H1 (cell line): Measurements from ENCODE around the gene FLT3. TPM values are rescaled to one million over a fixed set of nuclear protein-coding genes. Genes with fewer than 3 reads are reported as not detected.

Source experiments
- CTCF ChIA-PET: fragments of 300-600 bp; sonication (Branson Sonifier 250); formaldehyde crosslinking; loops from one replicate; lab custom pipeline; 2021; ENCODE audit not compliant: partially characterized antibody; lab: Charles Lee
- POLR2A ChIA-PET: fragments of 300-600 bp; sonication (Branson Sonifier 250); formaldehyde crosslinking; loops from one replicate; lab custom pipeline; 2021; ENCODE audit warnings: inconsistent platforms; ENCODE audit not compliant: partially characterized antibody; lab: Charles Lee
- DNase-seq, 2 experiments: peaks; one replicate each; pipeline versions ENCODE4 v3.0.0 to v3.0.0-alpha.2; 2010 to 2022; ENCODE audit warnings: low spot score in 2 of 2, low read depth in 1 of 2, mixed read lengths in 1 of 2
- FAIRE-seq: peaks from 2 replicates; lab custom pipeline; 2011; peaks lifted over from hg19 to GRCh38; lab: Jason Lieb, UNC
- H2AFZ ChIP-seq: 2 replicates; pipeline ENCODE4 v1.8.1; 2012; ENCODE audit warnings: low read length, inconsistent platforms
- H2AK5ac ChIP-seq: 2 replicates; pipeline ENCODE4 v1.6.1; 2013; ENCODE audit warnings: low read depth, low read length
- H2BK120ac ChIP-seq: replicated peaks from 2 replicates; pipeline ENCODE3; 2013; ENCODE audit warnings: low read depth, low read length, inconsistent platforms
- H2BK12ac ChIP-seq: 2 replicates; pipeline ENCODE4 v1.6.1; 2013; ENCODE audit warnings: low read depth, low read length
- H2BK15ac ChIP-seq: 2 replicates; pipeline ENCODE4 v1.6.1; 2013; ENCODE audit warnings: low read length
- H2BK20ac ChIP-seq: 2 replicates; pipeline ENCODE4 v1.6.1; 2013; ENCODE audit warnings: low read length
- H2BK5ac ChIP-seq: 2 replicates; pipeline ENCODE4 v1.6.1; 2013; ENCODE audit warnings: low read depth, low read length
- H3K14ac ChIP-seq: 2 replicates; pipeline ENCODE4 v1.6.1; 2013; ENCODE audit warnings: inconsistent platforms; ENCODE audit not compliant: insufficient read length
- H3K18ac ChIP-seq: 2 replicates; pipeline ENCODE4 v1.6.1; 2013; ENCODE audit warnings: low read length; ENCODE audit errors: extremely low read depth
- H3K23ac ChIP-seq: 2 replicates; pipeline ENCODE4 v1.6.1; 2013; ENCODE audit warnings: inconsistent platforms; ENCODE audit not compliant: insufficient read length
- H3K23me2 ChIP-seq: 2 replicates; pipeline ENCODE4 v1.6.1; 2013; ENCODE audit warnings: low read depth, low read length
- H3K27ac ChIP-seq: 2 replicates; pipeline ENCODE4 v1.6.1; 2011; ENCODE audit warnings: low read depth, low read length, inconsistent platforms
- H3K27me3 ChIP-seq, 4 experiments: replicated peaks in 1 of 4; 1 replicate in 1 of 4; 2 replicates in 3 of 4; pipeline versions ENCODE4 v1.6.1 to v1.8.1; 2011 to 2013; ENCODE audit warnings: low read length in 3 of 4, mild to moderate bottlenecking in 3 of 4, inconsistent platforms in 2 of 4, mixed read lengths in 2 of 4, moderate library complexity in 1 of 4; ENCODE audit not compliant: control insufficient read depth in 3 of 4, insufficient read depth in 3 of 4; ENCODE audit errors: extremely low read depth in 1 of 4
- H3K36me3 ChIP-seq, 4 experiments: 2 replicates each; pipeline versions ENCODE4 v1.6.1 to v1.8.1; 2011 to 2013; ENCODE audit warnings: mild to moderate bottlenecking in 4 of 4, low read length in 3 of 4, moderate library complexity in 2 of 4, control low read depth in 1 of 4, inconsistent platforms in 1 of 4; ENCODE audit not compliant: insufficient read depth in 4 of 4, control insufficient read depth in 2 of 4
- H3K4ac ChIP-seq: replicated peaks from 2 replicates; pipeline ENCODE3; 2013; ENCODE audit warnings: low read length, low read depth, mixed read lengths, inconsistent platforms; ENCODE audit not compliant: insufficient read length
- H3K4me1 ChIP-seq, 4 experiments: replicated peaks in 1 of 4; 1 replicate in 1 of 4; 2 replicates in 3 of 4; pipeline versions ENCODE4 v1.6.1 to v1.8.1; 2011 to 2013; ENCODE audit warnings: low read length in 3 of 4, inconsistent platforms in 2 of 4, mixed read lengths in 1 of 4; ENCODE audit not compliant: insufficient read depth in 4 of 4, control insufficient read depth in 3 of 4
- H3K4me2 ChIP-seq, 2 experiments: 2 replicates each; pipeline versions ENCODE4 v1.6.1 to v1.8.1; 2011 to 2013; ENCODE audit warnings: low read depth in 2 of 2, low read length in 2 of 2, control low read depth in 1 of 2, inconsistent platforms in 1 of 2, mild to moderate bottlenecking in 1 of 2; ENCODE audit not compliant: insufficient read depth in 1 of 2
- H3K4me3 ChIP-seq, 4 experiments: fragments of 200-600, 300-600 bp in 1 of 4; sonication (generic), shearing (Covaris generic), sonication (Bioruptor Twin) in 1 of 4; 2 replicates each; pipeline versions ENCODE4 v1.5.1 to v1.8.1; 2011 to 2016; ENCODE audit warnings: low read length in 4 of 4, low read depth in 3 of 4, control low read depth in 2 of 4, inconsistent platforms in 2 of 4, mild to moderate bottlenecking in 2 of 4, mixed read lengths in 1 of 4, moderate library complexity in 1 of 4; ENCODE audit not compliant: insufficient read depth in 2 of 4; ENCODE audit errors: extremely low read depth in 1 of 4
- H3K56ac ChIP-seq: replicated peaks from 2 replicates; pipeline ENCODE3; 2013; ENCODE audit warnings: low read depth, mild to moderate bottlenecking, mixed read lengths, low read length, inconsistent platforms; ENCODE audit not compliant: insufficient read length
- H3K79me1 ChIP-seq: 2 replicates; pipeline ENCODE4 v1.6.1; 2013; ENCODE audit warnings: low read depth, low read length, control low read depth
- H3K79me2 ChIP-seq, 2 experiments: 2 replicates each; pipeline versions ENCODE4 v1.6.1 to v1.8.1; 2012 to 2013; ENCODE audit warnings: low read length in 2 of 2, mild to moderate bottlenecking in 2 of 2, inconsistent platforms in 1 of 2; ENCODE audit not compliant: insufficient read depth in 2 of 2, control insufficient read depth in 1 of 2
- H3K9ac ChIP-seq, 4 experiments: replicated peaks in 1 of 4; 1 replicate in 1 of 4; 2 replicates in 3 of 4; pipeline versions ENCODE4 v1.6.1 to v1.8.1; 2011 to 2013; ENCODE audit warnings: low read depth in 3 of 4, low read length in 3 of 4, control low read depth in 2 of 4, mild to moderate bottlenecking in 2 of 4, moderate library complexity in 2 of 4, inconsistent platforms in 1 of 4; ENCODE audit errors: extremely low read depth in 1 of 4
- H3K9me3 ChIP-seq, 2 experiments: 2 replicates each; pipeline versions ENCODE4 v1.6.1 to v1.8.1; 2012 to 2013; ENCODE audit warnings: mild to moderate bottlenecking in 2 of 2, moderate library complexity in 2 of 2, control low read depth in 1 of 2, inconsistent platforms in 1 of 2, low read depth in 1 of 2, low read length in 1 of 2, mixed read lengths in 1 of 2; ENCODE audit not compliant: insufficient read depth in 2 of 2
- H4K20me1 ChIP-seq, 2 experiments: replicated peaks in 1 of 2; 2 replicates each; pipeline versions ENCODE3 to v1.8.1; 2011 to 2013; ENCODE audit warnings: inconsistent platforms in 2 of 2, low read length in 2 of 2, mild to moderate bottlenecking in 1 of 2; ENCODE audit not compliant: insufficient read depth in 2 of 2, control insufficient read depth in 1 of 2
- H4K5ac ChIP-seq: 2 replicates; pipeline ENCODE4 v1.6.1; 2013; ENCODE audit warnings: low read length, low read depth, mixed read lengths, inconsistent platforms; ENCODE audit not compliant: insufficient read length
- H4K8ac ChIP-seq: 2 replicates; pipeline ENCODE4 v1.8.0; 2013; ENCODE audit warnings: mild to moderate bottlenecking, moderate library complexity, low read length, inconsistent platforms; ENCODE audit not compliant: insufficient read depth; ENCODE audit errors: extremely low read depth
- H4K91ac ChIP-seq: replicated peaks from 2 replicates; pipeline ENCODE3; 2013; ENCODE audit warnings: low read length, mixed read lengths, inconsistent platforms; ENCODE audit not compliant: insufficient read length
- BCL11A ChIP-seq, 2 experiments: IDR thresholded peaks; one replicate each; pipeline ENCODE4 v1.6.1; 2011; ENCODE audit warnings: low read depth in 2 of 2, low read length in 2 of 2, mild to moderate bottlenecking in 2 of 2
- RNF2 ChIP-seq: fragments of 200-900, 300-1000 bp; sonication (generic); IDR thresholded peaks from 2 replicates; pipeline ENCODE4 v1.7.1; 2016; ENCODE audit warnings: borderline replicate concordance, low read depth, mild to moderate bottlenecking, antibody characterized with exemption, low read length; ENCODE audit not compliant: poor library complexity, severe bottlenecking; ENCODE audit errors: missing control alignments
- TAF7 ChIP-seq: optimal IDR thresholded peaks from 2 replicates; pipeline ENCODE3; 2011; ENCODE audit warnings: low read depth, mild to moderate bottlenecking, inconsistent platforms, low read length, moderate library complexity, borderline replicate concordance
- USF2 ChIP-seq: IDR thresholded peaks from 2 replicates; pipeline ENCODE4 v1.6.1; 2011; ENCODE audit warnings: low read length, improper control_type of control experiment
- WGBS, 2 experiments: shearing (Covaris generic) in 1 of 2; methylation state at CpG; one replicate each; pipeline versions ENCODE4 v1.1.6 to v1.1.7; 2013 to 2015; ENCODE audit warnings: low lambda C conversion rate in 2 of 2, mixed read lengths in 2 of 2, inconsistent platforms in 1 of 2, low coverage in 1 of 2, missing lambda C conversion rate in 1 of 2; ENCODE audit not compliant: insufficient replicate concordance in 2 of 2, insufficient coverage in 1 of 2, insufficient read length in 1 of 2; ENCODE audit errors: extremely low coverage in 1 of 2, missing lambda C conversion rate in 1 of 2; 5-methylcytosine and 5-hydroxymethylcytosine counted together
- polyA plus RNA-seq, 7 experiments: library from polyadenylated mRNA; depleted of rRNA in 3 of 7; stranded (reverse) in 5 of 7; unstranded in 2 of 7; fragments of >200 nt in 5 of 7; fragments of 200-250 nt in 2 of 7; gene quantifications; 1 replicate in 5 of 7; 2 replicates in 1 of 7; 4 replicates in 1 of 7; pipeline versions ENCODE4 v1.2.1 to v1.2.3, GENCODE V29; 2011 to 2013; ENCODE audit warnings: missing spikeins in 2 of 7, mixed read lengths in 2 of 7
- total RNA-seq: library from RNA; stranded (reverse); fragmentation: NEBNext Ultra II Directional; extraction: Animal tissue kit (Norgen Biotek cat#: 25700); gene quantifications from 2 replicates; pipeline ENCODE4 v1.2.1, GENCODE V29; 2021

The FLT3 gene
- total and polyA plus RNA-seq, 2 of the 8 experiments (the other 6 are each of a cell fraction or from before 2014, with no cell fraction given): 0.44 to 0.71 TPM

GRCh38 chr13:28067491-28067890 is 32.9 kb downstream of the FLT3 start:
- FAIRE-seq: no peak
- CTCF ChIA-PET: interaction anchor here (0.6 to 1.3 kb wide), 5 partner anchors 8 to 207 kb away, joined by 3 read pairs; no protein-coding TSS in a partner anchor

More at GRCh38 chr13:28067491-28067890, 32.9 kb downstream of the FLT3 start:
- Histone ChIP-seq H4K8ac (no peak overlapping the region), H3K79me2 (no peaks in the 10 kb centered on the region), H3K79me1 (no peaks in the 10 kb centered on the region), H2BK12ac (no peak overlapping the region), H3K4ac (no peak overlapping the region), H3K4me1 (no peaks in the 10 kb centered on the region), H3K14ac (no peak overlapping the region)
- TF ChIP-seq USF2 (no peak), TAF7 (no peak), RNF2 (no peak), BCL11A (IDR thresholded peaks at IDR 0.05; ENCODE audit: low read depth in 2 of 2, low read length in 2 of 2) (no peak)
- TF ChIP-seq, all 59 proteins: peak for 0
- Histone ChIP-seq H3K4me2 (no peak overlapping the region), H3K9me3 (no peaks in the 10 kb centered on the region), H2BK20ac (no peak overlapping the region), H2BK5ac (no peak overlapping the region), H3K56ac (no peak overlapping the region), H3K36me3 (no peaks in the 10 kb centered on the region), H4K91ac (no peak overlapping the region), H3K27ac (no peak overlapping the region), H2BK120ac (no peak overlapping the region), H3K18ac (no peak overlapping the region), H3K23me2 (no peaks in the 10 kb centered on the region), H2AFZ (no peak overlapping the region), H2AK5ac (no peak overlapping the region), H3K4me3 (no peak overlapping the region), H3K9ac (no peak overlapping the region), H3K27me3 (no peaks in the 10 kb centered on the region), H2BK15ac (no peak overlapping the region), H3K23ac (no peak overlapping the region), H4K20me1 (no peaks in the 10 kb centered on the region), H4K5ac (no peak overlapping the region)
- POLR2A ChIA-PET: no interaction called here
- WGBS, 2 experiments: 89% methylated on average over 3 of the region's 3 CpGs; no CpG with 5 or more reads in 1 of the 2 experiments
- no peak for DNase-seq
